Central memory CD8-positive, alpha-beta T cell (primary cell): Measurements from ENCODE around the gene TMEM25.
"Not testable (repeated sequence)": the region's sequence is repeated elsewhere in the genome, so short reads cannot be mapped to it uniquely, and the experiment has no call there.

Experiments
- ATAC-seq: fragments of 150-1000 bp; cut with Tn5 transposase; replicated peaks from 2 replicates; pipeline ENCODE4 v1.10.0; 2022; ENCODE audit warnings: mild to moderate bottlenecking, moderate FRiP score, moderate number of reproducible peaks; ENCODE audit not compliant: poor library complexity, severe bottlenecking; ENCODE audit errors: extremely low read depth
- DNase-seq, 2 donors: peaks; one replicate each; pipeline ENCODE4 v3.0.0; 2021; ENCODE audit warnings: low spot score in 2 of 2
- H3K27ac Mint-ChIP-seq: one replicate; pipeline ENCODE4 v1.8.0; 2022; ENCODE audit warnings: low read depth, mild to moderate bottlenecking, moderate library complexity, mixed read lengths
- H3K27me3 Mint-ChIP-seq: one replicate; pipeline ENCODE4 v1.8.0; 2022; ENCODE audit warnings: mixed read lengths
- H3K36me3 Mint-ChIP-seq: one replicate; pipeline ENCODE4 v1.8.0; 2022; ENCODE audit warnings: mild to moderate bottlenecking, moderate library complexity, mixed read lengths; ENCODE audit not compliant: insufficient read depth
- H3K4me1 Mint-ChIP-seq: one replicate; pipeline ENCODE4 v1.8.0; 2022; ENCODE audit warnings: mixed read lengths
- H3K4me3 Mint-ChIP-seq: one replicate; pipeline ENCODE4 v1.8.0; 2022; ENCODE audit warnings: mild to moderate bottlenecking, moderate library complexity, mixed read lengths
- H3K9me3 Mint-ChIP-seq: one replicate; pipeline ENCODE4 v1.8.0; 2022; ENCODE audit warnings: mixed read lengths

TMEM25 gene

GRCh38 chr11:118570787-118571186, 39.8 kb downstream of the TMEM25 start:
- Mint-ChIP-seq H3K4me3 (no peak overlapping the region), H3K27ac (peak overlapping the region; percentile 90), H3K4me1 (peaks cover 38% of the 10 kb centered on the region), H3K36me3 (peaks cover 8% of the 10 kb centered on the region), H3K9me3 (no peaks in the 10 kb centered on the region), H3K27me3 (no peaks in the 10 kb centered on the region)
- DNase-seq (no peak), ATAC-seq (no peak)

- peaks cover 40% of the 10 kb centered on the region for H3K4me1 Mint-ChIP-seq
- peak overlapping the region; percentile 90 for H3K27ac Mint-ChIP-seq
- not testable (repeated sequence) for H3K9me3 Mint-ChIP-seq, H3K36me3 Mint-ChIP-seq, ATAC-seq, H3K27me3 Mint-ChIP-seq
- H3K4me3 Mint-ChIP-seq, result peak overlapping the region; percentile 82
- DNase-seq, result peak; percentile 12 to 16
Observed at GRCh38 chr11:118571701-118572060, 40.7 kb downstream of the TMEM25 start.

GRCh38 chr11:118572061-118572980, 41.3 kb downstream of the TMEM25 start, which contains the start of gene ARCN1:
TSS of gene ARCN1 (plus strand) at chr11:118572409. CDS start at chr11:118572548, 139 bp downstream.
- Mint-ChIP-seq H3K27ac (peak within 1 kb of the TSS; percentile 90), H3K4me1 (peaks cover 46% of the 10 kb centered on the region), H3K9me3 (no peaks in the 10 kb centered on the region), H3K36me3 (peaks cover 10% of the 10 kb centered on the region), H3K27me3 (no peaks in the 10 kb centered on the region), H3K4me3 (peak within 1 kb of the TSS; percentile 82)
- ATAC-seq (peak; percentile 82), DNase-seq (peak; percentile 53 to 65)

- peak overlapping the region; percentile 82 for H3K4me3 Mint-ChIP-seq
- H3K4me1 Mint-ChIP-seq, result peaks cover 51% of the 10 kb centered on the region
- ATAC-seq (peak; percentile 29), DNase-seq (peak in 1 of 2 donors; percentile 14)
- peaks cover 14% of the 10 kb centered on the region for H3K36me3 Mint-ChIP-seq
- no peaks in the 10 kb centered on the region for H3K9me3 Mint-ChIP-seq
- H3K27ac Mint-ChIP-seq, result peak overlapping the region; percentile 90
- no peaks in the 10 kb centered on the region for H3K27me3 Mint-ChIP-seq
Observed at GRCh38 chr11:118572981-118573550, 42.1 kb downstream of the TMEM25 start.

GRCh38 chr11:118574636-118575035, 43.6 kb downstream of the TMEM25 start:
- H3K36me3 Mint-ChIP-seq, result peaks cover 14% of the 10 kb centered on the region
- H3K4me1 Mint-ChIP-seq, result peaks cover 56% of the 10 kb centered on the region
- ATAC-seq (no peak), DNase-seq (no peak)
- H3K27ac Mint-ChIP-seq, result peak overlapping the region; percentile 75
- H3K4me3 Mint-ChIP-seq, result peak overlapping the region; percentile 54
- no peaks in the 10 kb centered on the region for H3K9me3 Mint-ChIP-seq
- no peaks in the 10 kb centered on the region for H3K27me3 Mint-ChIP-seq

- DNase-seq, ATAC-seq, H3K27me3 Mint-ChIP-seq, H3K9me3 Mint-ChIP-seq, H3K4me3 Mint-ChIP-seq, H3K27ac Mint-ChIP-seq: not testable (repeated sequence)
- H3K36me3 Mint-ChIP-seq, result peaks cover 20% of the 10 kb centered on the region
- H3K4me1 Mint-ChIP-seq, result peaks cover 55% of the 10 kb centered on the region
Observed at GRCh38 chr11:118577995-118578394, 47.0 kb downstream of the TMEM25 start.

- Mint-ChIP-seq H3K27ac (no peak overlapping the region), H3K36me3 (peaks cover 47% of the 10 kb centered on the region), H3K4me3 (no peak overlapping the region), H3K27me3 (no peaks in the 10 kb centered on the region), H3K4me1 (peaks cover 30% of the 10 kb centered on the region), H3K9me3 (no peaks in the 10 kb centered on the region)
- DNase-seq, result no peak
- ATAC-seq, result no peak
Observed at GRCh38 chr11:118581057-118581456, 50.1 kb downstream of the TMEM25 start.
